Germinal center (tissue), 1 donor: ENCODE measurements around the gene UBE2F.
"Not testable (repeated sequence)": the region's sequence is repeated elsewhere in the genome, so short reads cannot be mapped to it uniquely, and the experiment has no call there.

Source experiments
- DNase-seq: peaks from one replicate; pipeline ENCODE4 v3.0.0; 2012; ENCODE audit warnings: mixed read lengths, low spot score

Gene UBE2F

DNA sequence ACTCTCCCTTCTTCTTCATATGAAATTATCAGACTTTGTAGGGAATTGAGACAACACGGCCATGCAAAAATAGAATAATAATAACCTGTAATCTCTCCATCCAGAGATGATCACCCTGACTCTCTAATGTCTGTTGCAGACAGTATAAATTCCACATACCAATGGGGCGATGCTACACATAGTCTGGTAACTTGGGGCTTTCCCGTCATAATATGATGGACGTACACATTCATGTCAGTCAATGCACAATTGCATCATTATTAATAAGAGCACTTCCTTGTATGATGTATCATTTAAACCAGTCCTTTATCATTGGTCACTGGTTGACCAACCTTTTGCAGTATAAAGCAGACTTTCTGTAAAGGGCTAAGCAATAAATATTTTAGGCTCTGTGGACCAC is 54.5 kb downstream of the UBE2F start:
- DNase-seq, result no peak

GRCh38 chr2:238022594-238023157 is 55.9 kb downstream of the UBE2F start:
- DNase-seq, result no peak

- no peak for DNase-seq
Measured at GRCh38 chr2:238023608-238024007, 56.8 kb downstream of the UBE2F start.

DNA sequence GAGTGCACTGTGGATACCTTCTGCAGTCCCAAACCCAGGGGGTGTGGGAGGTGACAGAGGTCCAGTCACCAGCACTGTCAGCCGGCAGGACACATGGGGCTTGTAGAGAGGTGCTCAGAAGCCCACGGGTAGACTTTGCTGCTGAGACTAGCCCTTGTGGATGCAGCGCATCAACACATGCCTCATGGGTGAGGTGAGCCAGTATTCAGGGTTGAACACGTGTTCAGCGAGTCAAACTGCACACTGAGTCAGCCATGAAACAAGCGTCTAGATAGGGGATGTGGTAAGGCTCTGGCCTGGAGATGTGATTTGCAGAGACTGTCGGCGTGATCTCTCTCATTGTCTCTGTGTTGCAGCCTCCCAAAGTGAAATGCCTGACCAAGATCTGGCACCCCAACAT is 58.2 kb downstream of the UBE2F start:
- no peak for DNase-seq

DNA sequence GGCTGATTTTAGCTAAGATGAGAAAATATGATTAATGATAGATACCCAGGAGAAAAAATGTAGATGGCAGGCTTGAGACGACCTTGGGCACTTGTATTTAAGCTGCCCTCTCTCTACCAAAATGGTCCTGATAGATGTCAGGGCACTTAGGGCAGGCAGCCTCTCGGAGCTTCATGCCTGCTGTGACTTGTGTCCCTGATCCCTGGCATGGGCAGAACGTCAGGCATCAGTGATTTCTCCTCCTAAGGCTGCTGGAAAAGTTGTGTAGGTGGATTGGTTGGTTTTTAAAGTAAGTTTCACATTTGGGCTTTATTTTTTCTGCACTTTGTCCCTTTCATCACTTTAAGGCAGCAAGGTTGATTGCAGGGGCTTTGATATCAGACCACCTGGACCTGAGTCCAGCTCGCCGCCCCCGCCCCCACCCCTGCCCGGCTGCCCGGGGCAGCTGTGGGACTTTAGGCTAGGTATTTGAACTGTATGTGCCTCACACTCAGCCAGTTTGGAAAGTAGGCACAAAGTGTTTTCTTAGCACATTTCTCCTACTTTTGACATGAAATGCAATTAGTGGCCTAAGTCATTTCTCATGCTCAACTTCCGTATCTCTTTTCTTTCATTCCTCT is 59.0 kb downstream of the UBE2F start:
- no peak for DNase-seq

DNA sequence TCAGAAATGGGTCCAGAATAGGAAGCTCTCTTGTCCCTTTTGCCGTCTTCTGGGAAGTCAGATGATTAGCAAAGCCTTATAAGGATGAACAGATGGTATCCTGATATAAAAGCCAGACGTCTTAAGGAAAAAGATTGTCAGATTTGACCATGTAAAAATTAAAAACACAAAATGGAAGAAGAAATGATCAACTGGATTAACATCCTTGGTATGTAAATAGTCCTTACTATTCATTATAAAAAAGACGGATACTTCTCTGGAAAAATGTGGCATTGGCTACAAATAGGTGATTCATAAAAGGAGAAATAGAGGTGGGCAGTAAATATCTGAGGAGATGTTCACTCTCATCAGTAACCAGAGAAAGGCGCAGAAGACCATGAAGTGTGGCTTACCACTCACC is 60.2 kb downstream of the UBE2F start:
- DNase-seq, result no peak

DNA sequence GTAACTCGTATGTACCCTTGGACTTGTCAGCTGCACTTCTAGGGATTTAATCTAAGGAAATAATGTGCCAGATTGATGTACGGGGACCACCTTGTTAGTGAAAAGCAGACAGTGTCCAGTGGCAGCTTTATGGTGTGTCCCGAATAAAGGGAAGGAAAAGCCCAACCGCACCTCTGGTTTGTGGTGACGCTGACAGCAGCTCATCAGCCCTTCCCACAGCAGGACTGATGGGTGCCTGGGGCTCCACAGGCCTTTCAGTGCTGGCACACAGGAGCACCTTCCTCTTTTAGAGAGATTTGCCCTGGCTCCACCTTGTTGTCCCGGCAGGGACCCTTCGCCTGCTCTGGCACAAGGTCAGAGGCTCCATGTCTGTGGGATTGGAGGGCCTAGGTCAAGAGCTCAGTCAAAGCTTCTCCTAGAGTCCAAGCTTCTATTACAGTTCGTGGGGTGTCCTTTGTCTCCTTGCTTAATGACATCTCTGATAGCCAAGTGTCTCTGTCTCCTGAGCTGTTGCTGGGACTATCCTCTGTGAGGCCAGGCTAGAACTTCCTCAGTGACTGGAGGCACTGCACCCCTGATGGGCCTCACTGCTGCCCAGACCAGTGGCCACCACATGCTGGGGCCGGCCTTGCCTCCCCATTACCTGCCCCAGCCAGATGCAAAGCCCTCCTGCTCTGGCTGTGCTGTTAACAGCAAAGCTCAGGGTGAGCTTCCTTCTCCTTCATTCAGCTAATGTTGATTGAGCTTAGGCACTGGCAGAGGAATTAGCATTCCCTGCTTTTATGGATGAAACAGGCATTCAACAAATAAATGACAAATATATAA is 61.0 kb downstream of the UBE2F start:
- no peak for DNase-seq

- DNase-seq, result no peak
Measured at GRCh38 chr2:238029853-238030252, 63.0 kb downstream of the UBE2F start.

GRCh38 chr2:238030422-238031155 is 63.8 kb downstream of the UBE2F start:
- no peak for DNase-seq

DNA sequence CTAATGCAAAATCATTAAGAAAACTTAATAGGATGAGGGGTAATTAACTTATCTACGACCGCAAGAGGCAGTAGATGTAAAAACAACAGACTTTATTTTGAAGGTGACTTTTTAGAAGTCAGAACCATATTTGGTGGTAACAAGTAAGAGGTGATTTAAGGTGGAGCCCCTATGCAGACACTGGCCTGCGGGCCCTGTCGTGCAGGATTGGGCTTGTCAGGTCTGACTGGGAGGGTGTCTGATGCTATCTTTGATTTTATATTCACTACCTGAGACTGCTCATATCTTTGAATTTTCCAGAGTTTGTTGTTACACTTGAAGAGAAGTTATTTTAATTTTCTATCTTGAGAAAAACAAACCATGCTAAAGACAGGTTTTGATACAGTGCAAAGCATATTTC is 64.9 kb downstream of the UBE2F start:
- no peak for DNase-seq

- DNase-seq, result no peak
Measured at GRCh38 chr2:238032755-238033337, 66.0 kb downstream of the UBE2F start.

DNA sequence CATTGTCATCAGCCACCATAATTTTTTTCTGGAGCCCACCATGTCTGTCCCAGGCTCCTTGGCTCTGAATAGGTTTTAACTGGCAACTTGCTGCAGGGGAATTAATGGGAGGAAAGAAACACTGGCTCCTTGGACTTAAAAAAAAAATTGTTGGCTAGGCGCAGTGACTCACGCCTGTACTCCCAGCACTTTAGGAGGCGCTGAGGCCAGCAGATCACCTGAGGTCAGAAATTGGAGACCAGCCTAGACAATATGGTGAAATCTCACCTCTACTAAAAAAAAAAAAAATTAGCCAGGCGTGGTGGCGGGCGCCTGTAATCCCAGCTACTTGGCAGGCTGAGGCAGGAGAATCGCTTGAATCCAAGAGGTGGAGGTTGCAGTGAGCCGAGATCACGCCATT is 67.2 kb downstream of the UBE2F start:
- DNase-seq, result not testable (repeated sequence)

DNA sequence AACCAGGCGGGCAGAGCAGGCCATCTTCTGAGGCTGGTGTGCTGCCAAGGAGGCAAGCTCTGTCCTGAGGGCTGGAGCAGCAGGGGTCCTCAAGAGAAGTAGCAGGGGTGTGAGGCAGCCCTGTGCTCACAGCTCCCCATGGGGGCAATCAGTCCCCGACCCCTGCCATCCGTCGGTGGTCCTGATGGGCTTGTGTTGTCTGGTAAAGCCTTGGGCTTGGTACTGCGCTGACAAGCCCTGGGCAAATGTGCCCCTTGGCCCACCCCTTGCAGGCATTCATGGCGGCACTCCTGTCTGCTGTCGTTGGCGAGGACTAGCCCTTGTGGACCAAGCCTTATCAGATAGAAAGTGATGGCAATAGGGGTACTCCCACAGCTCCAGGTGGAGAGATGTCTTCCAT is 71.4 kb downstream of the UBE2F start:
- DNase-seq, result no peak

GRCh38 chr2:238039151-238039550 is 72.3 kb downstream of the UBE2F start:
- DNase-seq, result no peak

- DNase-seq, result no peak
Measured at GRCh38 chr2:238039985-238040384, 73.2 kb downstream of the UBE2F start.

GRCh38 chr2:238040918-238041317 is 74.1 kb downstream of the UBE2F start:
- no peak for DNase-seq

DNA sequence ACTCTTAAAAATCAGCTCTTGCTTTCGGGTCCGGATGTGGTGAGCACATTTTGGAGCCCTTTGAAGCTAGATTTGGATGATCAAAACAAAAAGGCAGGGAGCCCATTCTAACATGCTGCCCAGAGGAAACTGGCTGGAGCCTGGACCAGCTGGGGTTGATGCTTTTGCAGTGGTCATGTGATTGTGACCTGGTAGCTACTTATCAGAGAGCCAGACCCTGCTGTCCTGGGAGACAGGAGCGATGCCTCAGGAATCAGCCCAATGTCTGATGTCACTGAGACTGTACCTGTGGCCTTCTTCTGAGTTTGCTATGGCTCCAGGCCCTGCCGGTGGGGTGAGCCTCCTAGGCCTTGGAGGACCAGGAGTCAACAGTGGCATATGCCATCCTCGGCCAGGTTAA is 75.3 kb downstream of the UBE2F start:
- DNase-seq, result no peak

GRCh38 chr2:238042849-238043584 is 76.2 kb downstream of the UBE2F start:
- no peak for DNase-seq

- DNase-seq, result no peak
Measured at GRCh38 chr2:238043851-238044250, 77.0 kb downstream of the UBE2F start.

DNA sequence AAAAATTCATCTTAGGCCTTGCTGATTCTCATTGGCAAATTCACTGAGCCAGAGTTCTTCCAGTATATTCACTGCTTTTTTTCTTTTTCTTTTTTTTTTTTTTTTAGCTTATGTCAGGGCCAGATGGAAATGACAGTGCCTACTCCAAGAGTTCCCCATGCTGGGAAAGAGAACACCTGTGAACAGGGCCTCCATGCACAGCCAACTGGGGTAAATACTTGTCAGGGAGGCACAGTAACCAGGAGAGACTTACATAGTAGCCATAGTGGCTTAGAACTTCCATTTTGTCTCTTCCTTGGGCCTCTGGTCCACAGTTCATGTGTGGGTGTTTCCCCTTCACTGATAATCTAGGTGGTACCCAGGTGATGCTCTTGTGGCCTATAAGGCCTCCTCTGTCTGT is 78.8 kb downstream of the UBE2F start:
- DNase-seq, result no peak

DNA sequence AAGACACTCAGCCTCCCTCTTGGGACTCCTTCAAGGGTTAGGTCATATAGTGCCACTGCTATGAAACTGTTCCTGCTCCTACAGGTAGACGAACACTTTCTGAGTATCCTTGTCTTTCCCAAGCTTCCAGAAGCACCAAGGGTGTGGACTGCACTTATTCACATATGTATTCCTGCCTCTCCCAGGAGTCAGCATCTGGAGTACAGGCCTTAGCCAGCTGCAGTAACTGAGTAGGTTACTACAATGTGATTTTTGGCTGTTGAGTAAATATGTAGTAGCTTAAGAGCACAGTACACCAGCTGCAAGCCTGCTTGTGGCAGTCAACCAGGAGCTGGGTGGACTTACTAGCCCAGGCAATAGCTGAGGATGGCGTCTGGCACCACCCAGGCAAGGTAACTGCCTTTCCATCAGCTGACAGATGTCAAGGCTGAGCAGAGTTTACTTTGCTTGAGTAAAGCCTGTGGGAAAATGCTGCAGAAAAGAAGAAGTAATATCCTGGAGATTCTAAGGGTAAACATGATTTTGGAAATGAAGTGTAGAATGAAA is 80.0 kb downstream of the UBE2F start:
- DNase-seq, result no peak
